Measurements from ENCODE around the gene CHML. TPM values are rescaled to one million over a fixed set of nuclear protein-coding genes. Genes with fewer than 3 reads are reported as not detected.

The CHML gene
- total and polyA plus RNA-seq, 2 donors (not counting 1 experiment from before 2014, with no cell fraction given), result 9.7 to 34.0 TPM

DNA sequence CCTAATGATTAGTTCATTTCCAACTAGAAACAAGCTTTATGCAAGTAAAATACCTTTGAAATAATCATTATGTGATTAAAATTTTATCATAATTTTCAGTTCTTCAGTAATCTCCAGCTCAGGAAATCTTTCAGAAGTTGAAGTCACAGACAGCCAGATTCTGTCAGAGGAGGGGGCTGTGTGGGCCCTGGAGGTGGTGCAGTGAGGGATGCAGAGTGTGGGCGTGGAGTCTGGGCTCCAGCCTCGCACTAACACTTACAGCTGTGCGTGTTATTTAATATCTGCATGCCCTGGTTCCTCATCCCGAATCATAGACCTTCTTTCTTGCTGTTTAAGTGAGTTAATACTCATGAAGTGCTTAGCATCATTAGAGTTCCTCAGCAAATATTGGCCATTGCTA, 35.8 kb upstream of the CHML start:
- H3K27ac ChIP-seq (ENCODE audit: low read length in 2 of 2), result no peak overlapping the region
- no peak overlapping the region for H3K4me3 Mint-ChIP-seq
- H3K9me3 Mint-ChIP-seq (ENCODE audit: insufficient read depth), result no peaks in the 10 kb centered on the region
- whole genome bisulfite sequencing (ENCODE audit: insufficient coverage), result 80% methylated on average over 1 of the region's 4 CpGs
- intact Hi-C loops (cut with micrococcal nuclease), result no loop called here
- no peak overlapping the region for H3K4me2 ChIP-seq (replicated peaks; ENCODE audit: low read depth, low read length, poor library complexity, severe bottlenecking)
- no peaks in the 10 kb centered on the region for H3K36me3 ChIP-seq (replicated peaks in 1 of 2; ENCODE audit: control extremely low read depth in 1 of 2, control insufficient read depth in 1 of 2, extremely low read depth in 1 of 2, insufficient read depth in 2 of 2, low read length in 1 of 2)
- ChIA-PET POLR2A (interaction anchor here (0.8 kb wide), 1 partner anchor 33 kb away, joined by 3 read pairs; no protein-coding TSS in a partner anchor), CTCF (interaction anchor here (1.1 kb wide), 1 partner anchor 37 kb away, joined by 4 read pairs; no protein-coding TSS in a partner anchor)
- peaks cover 0 to 9% (median under 1%) of the 10 kb centered on the region in 4 experiments for H3K27me3 ChIP-seq (replicated peaks in 1 of 4; ENCODE audit: control extremely low read depth in 1 of 4, control insufficient read depth in 3 of 4, insufficient read depth in 4 of 4, low read length in 3 of 4)
- TF ChIP-seq CTCF (IDR thresholded peaks at IDR 0.05), result no peak
- TF ChIP-seq EZH2 (IDR thresholded peaks at IDR 0.05; ENCODE audit: borderline replicate concordance, insufficient read depth, low read depth, low read length, poor library complexity, severe bottlenecking), result no peak
- peaks cover 3 to 8% of the 10 kb centered on the region in 2 donors for H3K4me1 ChIP-seq (ENCODE audit: control insufficient read depth in 2 of 2, insufficient read depth in 2 of 2, low read length in 2 of 2)
- no peak overlapping the region for H2AFZ ChIP-seq (ENCODE audit: insufficient read depth, low read depth, low read length, poor library complexity, severe bottlenecking)
- no peak for ATAC-seq (ENCODE audit: low read depth)
- H3K79me2 ChIP-seq (ENCODE audit: control insufficient read depth, insufficient read depth, low read length), result no peaks in the 10 kb centered on the region
- no peak for DNase-seq
- no peaks in the 10 kb centered on the region for H4K20me1 ChIP-seq (ENCODE audit: control insufficient read depth, insufficient read depth, low read length, poor library complexity, severe bottlenecking)
- no peak overlapping the region for H3K4me3 ChIP-seq (ENCODE audit: control extremely low read depth in 1 of 5, extremely low read depth in 1 of 5, insufficient read depth in 1 of 5, low read depth in 2 of 5, low read length in 4 of 5)
- peaks cover 20% of the 10 kb centered on the region for H3K27me3 Mint-ChIP-seq
- no peaks in the 10 kb centered on the region for H3K9me3 ChIP-seq (ENCODE audit: control extremely low read depth in 1 of 3, control insufficient read depth in 2 of 3, insufficient read depth in 1 of 3, low read length in 2 of 3)
- no peak overlapping the region for H3K9ac ChIP-seq (ENCODE audit: low read length)
- peaks cover 10% of the 10 kb centered on the region for H3K4me1 Mint-ChIP-seq
- H3K27ac Mint-ChIP-seq, result no peak overlapping the region

DNA sequence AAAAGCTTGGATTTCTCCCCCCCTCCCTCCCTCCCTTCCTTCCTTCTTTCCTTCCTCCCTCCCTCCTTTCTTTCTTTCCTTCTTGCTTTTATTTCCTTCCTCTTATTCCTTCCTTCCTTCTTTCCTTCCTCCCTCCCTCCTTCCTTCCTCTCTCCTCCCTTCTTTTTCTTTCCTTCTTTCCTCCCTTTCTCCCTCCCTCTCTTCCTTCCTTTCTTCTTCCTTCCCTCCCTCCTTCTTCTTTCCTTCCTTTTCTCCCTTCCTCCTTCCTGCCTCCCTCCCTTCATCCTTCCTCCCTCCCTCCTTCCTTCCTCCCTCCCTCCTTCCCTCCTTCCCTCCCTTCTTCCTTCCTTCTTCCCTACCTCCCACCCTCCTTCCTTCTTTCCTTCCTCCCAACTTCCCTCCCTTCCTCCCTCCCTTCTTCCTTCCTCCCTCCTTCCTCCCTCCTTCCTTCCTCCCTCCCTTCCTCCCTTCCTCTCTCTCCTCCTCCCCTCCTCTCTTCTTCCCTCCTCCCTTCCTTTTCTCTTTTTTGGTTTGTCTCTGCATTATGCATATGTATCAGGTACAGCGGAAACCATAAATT, 34.7 kb upstream of the CHML start:
- Mint-ChIP-seq H3K4me3 (no peak overlapping the region), H3K9me3 (ENCODE audit: insufficient read depth) (no peaks in the 10 kb centered on the region), H3K27me3 (peaks cover 13% of the 10 kb centered on the region), H3K4me1 (peaks cover 10% of the 10 kb centered on the region), H3K27ac (no peak overlapping the region)
- WGBS (ENCODE audit: insufficient coverage), result no CpG with 5 or more reads among the region's 1 CpG
- H3K9me3 ChIP-seq (ENCODE audit: control extremely low read depth in 1 of 3, control insufficient read depth in 2 of 3, insufficient read depth in 1 of 3, low read length in 2 of 3), result no peaks in the 10 kb centered on the region
- POLR2A ChIA-PET, result interaction anchor here (0.8 kb wide), 1 partner anchor 32 kb away, joined by 3 read pairs; no protein-coding TSS in a partner anchor
- ATAC-seq (ENCODE audit: low read depth) (no peak), DNase-seq (no peak)
- CTCF ChIA-PET, result no interaction called here
- no peak overlapping the region for H3K27ac ChIP-seq (ENCODE audit: low read length in 2 of 2)
- no peaks in the 10 kb centered on the region for H4K20me1 ChIP-seq (ENCODE audit: control insufficient read depth, insufficient read depth, low read length, poor library complexity, severe bottlenecking)
- intact Hi-C loops (cut with micrococcal nuclease), result no loop called here
- H3K9ac ChIP-seq (ENCODE audit: low read length), result no peak overlapping the region
- no peaks in the 10 kb centered on the region for H3K36me3 ChIP-seq (replicated peaks in 1 of 2; ENCODE audit: control extremely low read depth in 1 of 2, control insufficient read depth in 1 of 2, extremely low read depth in 1 of 2, insufficient read depth in 2 of 2, low read length in 1 of 2)
- H3K27me3 ChIP-seq (replicated peaks in 1 of 4; ENCODE audit: control extremely low read depth in 1 of 4, control insufficient read depth in 3 of 4, insufficient read depth in 4 of 4, low read length in 3 of 4), result peaks cover 0 to 4% (median 0%) of the 10 kb centered on the region in 4 experiments
- H2AFZ ChIP-seq (ENCODE audit: insufficient read depth, low read depth, low read length, poor library complexity, severe bottlenecking), result no peak overlapping the region
- TF ChIP-seq EZH2 (IDR thresholded peaks at IDR 0.05; ENCODE audit: borderline replicate concordance, insufficient read depth, low read depth, low read length, poor library complexity, severe bottlenecking) (no peak), CTCF (IDR thresholded peaks at IDR 0.05) (no peak)
- H3K4me3 ChIP-seq (ENCODE audit: control extremely low read depth in 1 of 5, extremely low read depth in 1 of 5, insufficient read depth in 1 of 5, low read depth in 2 of 5, low read length in 4 of 5), result no peak overlapping the region
- no peaks in the 10 kb centered on the region for H3K79me2 ChIP-seq (ENCODE audit: control insufficient read depth, insufficient read depth, low read length)
- no peak overlapping the region for H3K4me2 ChIP-seq (replicated peaks; ENCODE audit: low read depth, low read length, poor library complexity, severe bottlenecking)
- H3K4me1 ChIP-seq (ENCODE audit: control insufficient read depth in 2 of 2, insufficient read depth in 2 of 2, low read length in 2 of 2), result peaks cover 3 to 8% of the 10 kb centered on the region in 2 donors
